ENCODE measurements around the gene TCF20. TPM values are rescaled to one million over a fixed set of nuclear protein-coding genes. Genes with fewer than 3 reads are reported as not detected.

Gene TCF20
- total RNA-seq, 4 donors from 2014 or later: 47.6 to 82.4 (median 68.7) TPM

GRCh38 chr22:42282252-42282942 is 11.9 kb upstream of the TCF20 start:
- H3K4me3 ChIP-seq (replicated peaks in 1 of 3): no peak overlapping the region
- H3K9me3 ChIP-seq: no peaks in the 10 kb centered on the region
- TF ChIP-seq CTCF (IDR thresholded peaks at IDR 0.05) (no peak), POLR2A (IDR thresholded peaks at IDR 0.05) (no peak)
- H3K4me1 ChIP-seq: peaks cover 4 to 23% of the 10 kb centered on the region in 2 donors
- intact Hi-C loops (cut with DNase I): loop anchor here (10.0 kb wide), 1 partner anchor 188 kb away; the partner anchor contains the start of gene NDUFA6
- H3K27ac ChIP-seq: no peak overlapping the region
- no peaks in the 10 kb centered on the region for H3K36me3 ChIP-seq
- no peaks in the 10 kb centered on the region for H3K27me3 ChIP-seq
- no peak for DNase-seq
- 75 to 79% methylated on average over 16 to 17 of the region's 22 CpGs for WGBS, 2 donors

GRCh38 chr22:42281706-42282251 is 11.3 kb upstream of the TCF20 start:
- no peaks in the 10 kb centered on the region for H3K36me3 ChIP-seq
- no peaks in the 10 kb centered on the region for H3K9me3 ChIP-seq
- no peak overlapping the region for H3K27ac ChIP-seq
- H3K4me3 ChIP-seq (replicated peaks in 1 of 3): no peak overlapping the region
- intact Hi-C loops (cut with DNase I): loop anchor here (10.0 kb wide), 1 partner anchor 187 kb away; the partner anchor contains the start of gene NDUFA6
- DNase-seq: no peak
- WGBS, 2 donors: 87 to 89% methylated on average over 3 to 4 of the region's 4 CpGs
- peaks cover 4 to 25% of the 10 kb centered on the region in 2 donors for H3K4me1 ChIP-seq
- no peaks in the 10 kb centered on the region for H3K27me3 ChIP-seq
- no peak for TF ChIP-seq POLR2A (IDR thresholded peaks at IDR 0.05)
- no peak for TF ChIP-seq CTCF (IDR thresholded peaks at IDR 0.05)

- H3K27ac ChIP-seq: no peak overlapping the region
- no peaks in the 10 kb centered on the region for H3K27me3 ChIP-seq
- TF ChIP-seq POLR2A (IDR thresholded peaks at IDR 0.05): no peak
- TF ChIP-seq CTCF (IDR thresholded peaks at IDR 0.05): no peak
- no peak for DNase-seq
- no peak overlapping the region for H3K4me3 ChIP-seq (replicated peaks in 1 of 3)
- H3K4me1 ChIP-seq: peaks cover 4 to 25% of the 10 kb centered on the region in 2 donors
- intact Hi-C loops (cut with DNase I): loop anchor here (10.0 kb wide), 1 partner anchor 186 kb away; the partner anchor contains the start of gene NDUFA6
- H3K36me3 ChIP-seq: no peaks in the 10 kb centered on the region
- WGBS, 2 donors: 88 to 96% methylated on average over 10 of the region's 10 CpGs
- H3K9me3 ChIP-seq: no peaks in the 10 kb centered on the region
Measured at GRCh38 chr22:42281284-42281683, 10.8 kb upstream of the TCF20 start.

- no peak overlapping the region for H3K4me3 ChIP-seq (replicated peaks in 1 of 3)
- TF ChIP-seq CTCF (IDR thresholded peaks at IDR 0.05) (no peak), POLR2A (IDR thresholded peaks at IDR 0.05) (no peak)
- H3K4me1 ChIP-seq: peaks cover 4 to 25% of the 10 kb centered on the region in 2 donors
- H3K27me3 ChIP-seq: no peaks in the 10 kb centered on the region
- H3K9me3 ChIP-seq: no peaks in the 10 kb centered on the region
- intact Hi-C loops (cut with DNase I): loop anchor here (10.0 kb wide), 1 partner anchor 186 kb away; the partner anchor contains the start of gene NDUFA6
- WGBS, 2 donors: 67 to 76% methylated on average over 3 to 5 of the region's 5 CpGs
- H3K36me3 ChIP-seq: no peaks in the 10 kb centered on the region
- no peak for DNase-seq
- no peak overlapping the region for H3K27ac ChIP-seq
Measured at GRCh38 chr22:42280836-42281235, 10.4 kb upstream of the TCF20 start.

- H3K36me3 ChIP-seq: no peaks in the 10 kb centered on the region
- intact Hi-C loops (cut with DNase I): loop anchor here (10.0 kb wide), 1 partner anchor 185 kb away; the partner anchor contains the start of gene NDUFA6
- no peaks in the 10 kb centered on the region for H3K27me3 ChIP-seq
- WGBS, 2 donors: 90 to 94% methylated on average over 9 of the region's 9 CpGs
- H3K9me3 ChIP-seq: no peaks in the 10 kb centered on the region
- no peak overlapping the region for H3K27ac ChIP-seq
- no peak for DNase-seq
- peaks cover 4 to 25% of the 10 kb centered on the region in 2 donors for H3K4me1 ChIP-seq
- no peak overlapping the region for H3K4me3 ChIP-seq (replicated peaks in 1 of 3)
- no peak for TF ChIP-seq CTCF (IDR thresholded peaks at IDR 0.05)
- no peak for TF ChIP-seq POLR2A (IDR thresholded peaks at IDR 0.05)
Measured at GRCh38 chr22:42280140-42280539, 9.7 kb upstream of the TCF20 start.
